B cell (primary cell): ENCODE measurements around the gene AGRN. TPM values are rescaled to one million over a fixed set of nuclear protein-coding genes. Genes with fewer than 3 reads are reported as not detected.

ENCODE experiments used
- ATAC-seq: fragments of 200-7000 bp; cut with Tn5 transposase; one replicate; pipeline ENCODE4 v1.10.0; 2021; ENCODE audit warnings: low read depth, mild to moderate bottlenecking, moderate number of reproducible peaks, moderate library complexity
- CTCF ChIA-PET: fragments of 350-600 bp; sonication (Branson Sonifier 250); formaldehyde crosslinking; loops from one replicate; lab custom pipeline; 2021; ENCODE audit warnings: antibody characterized with exemption, inconsistent platforms; lab: Charles Lee
- POLR2A ChIA-PET: fragments of 350-600 bp; sonication (Branson Sonifier 250); formaldehyde crosslinking; loops from one replicate; lab custom pipeline; 2021; ENCODE audit warnings: antibody characterized with exemption; lab: Charles Lee
- DNase-seq: peaks from one replicate; pipeline ENCODE4 v3.0.0; 2013
- H2AFZ ChIP-seq: 2 replicates; pipeline ENCODE4 v1.6.1; 2012; ENCODE audit warnings: mild to moderate bottlenecking, low read depth, low read length; ENCODE audit not compliant: insufficient read depth, poor library complexity, severe bottlenecking
- H3K27ac ChIP-seq, 2 donors: 1 replicate in 1 of 2; 2 replicates in 1 of 2; pipeline ENCODE4 v1.5.1; 2012 to 2013; ENCODE audit warnings: low read length in 2 of 2, mild to moderate bottlenecking in 2 of 2, moderate library complexity in 1 of 2
- H3K27me3 ChIP-seq, 4 experiments: fragments of 200-600 bp in 1 of 4; sonication (generic) in 1 of 4; replicated peaks in 1 of 4; 1 replicate in 2 of 4; 2 replicates in 2 of 4; pipeline versions ENCODE4 v1.6.1 to v1.7.0; 2013 to 2016; ENCODE audit warnings: low read length in 3 of 4, mild to moderate bottlenecking in 2 of 4, mixed read lengths in 1 of 4, moderate library complexity in 1 of 4; ENCODE audit not compliant: insufficient read depth in 4 of 4, control insufficient read depth in 3 of 4; ENCODE audit errors: control extremely low read depth in 1 of 4
- H3K36me3 ChIP-seq, 2 experiments: replicated peaks in 1 of 2; 1 replicate in 1 of 2; 2 replicates in 1 of 2; pipeline versions ENCODE4 v1.6.1 to v1.7.1; 2013; ENCODE audit warnings: low read length in 1 of 2; ENCODE audit not compliant: insufficient read depth in 2 of 2, control insufficient read depth in 1 of 2; ENCODE audit errors: control extremely low read depth in 1 of 2, extremely low read depth in 1 of 2
- H3K4me1 ChIP-seq, 2 donors: fragments of 200-600 bp in 1 of 2; sonication (generic) in 1 of 2; 1 replicate in 1 of 2; 2 replicates in 1 of 2; pipeline versions ENCODE4 v1.5.1 to v1.6.1; 2013 to 2017; ENCODE audit warnings: low read length in 2 of 2; ENCODE audit not compliant: control insufficient read depth in 2 of 2, insufficient read depth in 2 of 2
- H3K4me2 ChIP-seq: replicated peaks from 2 replicates; pipeline ENCODE3; 2012; ENCODE audit warnings: mild to moderate bottlenecking, low read depth, low read length; ENCODE audit not compliant: poor library complexity, severe bottlenecking
- H3K4me3 ChIP-seq, 5 experiments: fragments of 200-600 bp in 1 of 5; sonication (generic) in 1 of 5; 1 replicate in 3 of 5; 2 replicates in 2 of 5; pipeline versions ENCODE4 v1.5.1 to v1.7.0; 2011 to 2016; ENCODE audit warnings: low read length in 4 of 5, mild to moderate bottlenecking in 4 of 5, low read depth in 2 of 5, control low read depth in 1 of 5, moderate library complexity in 1 of 5; ENCODE audit not compliant: insufficient read depth in 1 of 5; ENCODE audit errors: control extremely low read depth in 1 of 5, extremely low read depth in 1 of 5
- H3K79me2 ChIP-seq: fragments of 200-600 bp; sonication (generic); one replicate; pipeline ENCODE4 v1.6.0; 2016; ENCODE audit warnings: low read length; ENCODE audit not compliant: control insufficient read depth, insufficient read depth
- H3K9ac ChIP-seq: fragments of 200-600 bp; sonication (generic); 2 replicates; pipeline ENCODE4 v1.6.1; 2017; ENCODE audit warnings: mild to moderate bottlenecking, low read length, moderate library complexity
- H3K9me3 ChIP-seq, 3 donors: one replicate each; pipeline versions ENCODE4 v1.6.1 to v1.7.1; 2013; ENCODE audit warnings: low read length in 2 of 3; ENCODE audit not compliant: control insufficient read depth in 2 of 3, insufficient read depth in 1 of 3; ENCODE audit errors: control extremely low read depth in 1 of 3
- H4K20me1 ChIP-seq: 2 replicates; pipeline ENCODE4 v1.6.0; 2012; ENCODE audit warnings: mild to moderate bottlenecking, low read length; ENCODE audit not compliant: insufficient read depth, control insufficient read depth, poor library complexity, severe bottlenecking
- H3K27ac Mint-ChIP-seq: one replicate; pipeline ENCODE4 v1.8.0; 2021; ENCODE audit warnings: mixed read lengths
- H3K27me3 Mint-ChIP-seq: one replicate; pipeline ENCODE4 v1.8.0; 2021; ENCODE audit warnings: mixed read lengths
- H3K4me1 Mint-ChIP-seq: one replicate; pipeline ENCODE4 v1.8.0; 2021; ENCODE audit warnings: mixed read lengths
- H3K4me3 Mint-ChIP-seq: one replicate; pipeline ENCODE4 v1.8.0; 2021; ENCODE audit warnings: mixed read lengths
- H3K9me3 Mint-ChIP-seq: one replicate; pipeline ENCODE4 v1.8.0; 2022; ENCODE audit warnings: mixed read lengths; ENCODE audit not compliant: insufficient read depth
- EZH2 ChIP-seq: IDR thresholded peaks from 2 replicates; pipeline ENCODE4 v1.6.1; 2012; ENCODE audit warnings: borderline replicate concordance, low read depth, mild to moderate bottlenecking, moderate library complexity, low read length; ENCODE audit not compliant: insufficient read depth, poor library complexity, severe bottlenecking
- WGBS: methylation state at CpG from one replicate; pipeline ENCODE4 v1.1.5; 2013; ENCODE audit warnings: missing lambda C conversion rate; ENCODE audit not compliant: insufficient coverage; 5-methylcytosine and 5-hydroxymethylcytosine counted together
- intact Hi-C: fragments of 100-400 bp; cut with micrococcal nuclease; formaldehyde crosslinking; loops from one replicate; pipeline ENCODE4 v1.10.0; 2022
- polyA plus RNA-seq: library from polyadenylated mRNA; depleted of rRNA; stranded (reverse); fragments of >200 nt; gene quantifications from 2 replicates; pipeline ENCODE4 v1.2.3, GENCODE V29; 2012
- total RNA-seq, 2 donors: library from RNA; stranded (reverse); fragments of 120-200 nt in 1 of 2; gene quantifications; 1 replicate in 1 of 2; 2 replicates in 1 of 2; pipeline versions ENCODE4 v1.2.3 to v1.2.4, GENCODE V29; 2013 to 2022
- TF ChIP-seq, protein P1 (sequence below): fragments of 200-600 bp; IDR thresholded peaks from one replicate; pipeline ENCODE4 v1.8.0; 2022; ENCODE audit warnings: antibody characterized with exemption, mild to moderate bottlenecking

AGRN gene
- total and polyA plus RNA-seq, 2 donors (not counting 1 experiment from before 2014, with no cell fraction given), result 7.3 to 31.3 TPM

DNA sequence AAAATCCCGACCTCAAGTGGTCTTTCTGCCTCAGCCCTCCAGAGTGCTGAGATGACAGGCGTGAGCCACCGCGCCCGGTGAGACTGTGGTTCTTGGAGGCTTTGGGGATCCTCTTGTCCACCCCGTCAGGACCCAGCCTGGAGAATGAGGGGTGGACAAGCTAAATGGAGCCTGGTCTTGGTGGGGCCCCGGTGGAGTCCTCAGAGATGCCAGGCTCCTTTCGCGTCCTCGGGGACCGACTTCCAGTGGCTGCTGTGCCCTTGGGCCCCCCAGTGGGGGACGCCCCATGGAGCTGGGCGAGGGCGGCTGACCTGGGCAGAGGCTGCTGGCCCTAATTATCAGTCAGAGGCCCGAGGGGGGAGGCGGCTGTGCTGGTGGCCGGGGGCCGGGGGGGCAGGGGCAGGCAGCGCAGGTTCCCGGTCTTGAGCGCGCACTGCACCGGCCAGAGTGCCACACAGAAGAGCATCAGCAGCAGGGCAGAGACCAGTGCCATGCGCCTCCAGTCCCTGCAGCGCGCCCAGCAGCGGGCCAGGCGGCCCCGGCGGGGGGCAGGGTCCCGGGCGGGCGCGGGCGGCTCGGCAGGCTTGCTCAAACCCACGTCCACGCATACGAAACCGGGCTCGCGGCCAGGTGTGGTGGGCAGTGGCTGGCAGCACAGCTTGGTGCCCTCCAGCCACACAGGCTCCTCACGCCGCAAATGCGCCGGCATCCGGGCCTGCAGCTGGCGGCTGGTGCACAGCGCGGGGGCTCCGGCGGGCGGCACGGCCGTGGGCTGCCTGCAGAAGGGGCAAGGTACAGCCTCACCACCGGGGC lies 51.8 kb downstream of the AGRN start:
- H3K9me3 ChIP-seq, result peaks cover 0 to 4% (median 0%) of the 10 kb centered on the region in 3 donors
- H3K36me3 ChIP-seq, result no peaks in the 10 kb centered on the region
- TF ChIP-seq, protein P1, sequence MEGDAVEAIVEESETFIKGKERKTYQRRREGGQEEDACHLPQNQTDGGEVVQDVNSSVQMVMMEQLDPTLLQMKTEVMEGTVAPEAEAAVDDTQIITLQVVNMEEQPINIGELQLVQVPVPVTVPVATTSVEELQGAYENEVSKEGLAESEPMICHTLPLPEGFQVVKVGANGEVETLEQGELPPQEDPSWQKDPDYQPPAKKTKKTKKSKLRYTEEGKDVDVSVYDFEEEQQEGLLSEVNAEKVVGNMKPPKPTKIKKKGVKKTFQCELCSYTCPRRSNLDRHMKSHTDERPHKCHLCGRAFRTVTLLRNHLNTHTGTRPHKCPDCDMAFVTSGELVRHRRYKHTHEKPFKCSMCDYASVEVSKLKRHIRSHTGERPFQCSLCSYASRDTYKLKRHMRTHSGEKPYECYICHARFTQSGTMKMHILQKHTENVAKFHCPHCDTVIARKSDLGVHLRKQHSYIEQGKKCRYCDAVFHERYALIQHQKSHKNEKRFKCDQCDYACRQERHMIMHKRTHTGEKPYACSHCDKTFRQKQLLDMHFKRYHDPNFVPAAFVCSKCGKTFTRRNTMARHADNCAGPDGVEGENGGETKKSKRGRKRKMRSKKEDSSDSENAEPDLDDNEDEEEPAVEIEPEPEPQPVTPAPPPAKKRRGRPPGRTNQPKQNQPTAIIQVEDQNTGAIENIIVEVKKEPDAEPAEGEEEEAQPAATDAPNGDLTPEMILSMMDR, result no peak
- TF ChIP-seq EZH2, result no peak
- peaks cover 13% of the 10 kb centered on the region for H4K20me1 ChIP-seq
- H3K27me3 ChIP-seq, result peaks cover 0 to 18% (median 0%) of the 10 kb centered on the region in 4 experiments
- peaks cover 21% of the 10 kb centered on the region for H3K4me1 Mint-ChIP-seq
- DNase-seq (no peak), ATAC-seq (no peak)
- H3K79me2 ChIP-seq, result no peaks in the 10 kb centered on the region
- peaks cover 5% of the 10 kb centered on the region for H3K27me3 Mint-ChIP-seq
- H3K9ac ChIP-seq, result no peak overlapping the region
- no peak overlapping the region for H3K27ac Mint-ChIP-seq
- no peak overlapping the region for H3K4me3 Mint-ChIP-seq
- H3K4me1 ChIP-seq, result peaks cover 24 to 26% of the 10 kb centered on the region in 2 donors
- H3K4me2 ChIP-seq, result no peak overlapping the region
- CTCF ChIA-PET, result interaction anchor here (1.7 kb wide), 1 partner anchor 87 kb away, joined by 4 read pairs; no protein-coding TSS in a partner anchor
- intact Hi-C loops, result no loop called here
- POLR2A ChIA-PET, result interaction anchor here (0.7 kb wide), 1 partner anchor 59 kb away, joined by 3 read pairs; no protein-coding TSS in a partner anchor
- H3K4me3 ChIP-seq, result no peak overlapping the region
- WGBS, result 84% methylated on average over 51 of the region's 56 CpGs
- H3K27ac ChIP-seq, result no peak overlapping the region
- H2AFZ ChIP-seq, result no peak overlapping the region
- no peaks in the 10 kb centered on the region for H3K9me3 Mint-ChIP-seq

DNA sequence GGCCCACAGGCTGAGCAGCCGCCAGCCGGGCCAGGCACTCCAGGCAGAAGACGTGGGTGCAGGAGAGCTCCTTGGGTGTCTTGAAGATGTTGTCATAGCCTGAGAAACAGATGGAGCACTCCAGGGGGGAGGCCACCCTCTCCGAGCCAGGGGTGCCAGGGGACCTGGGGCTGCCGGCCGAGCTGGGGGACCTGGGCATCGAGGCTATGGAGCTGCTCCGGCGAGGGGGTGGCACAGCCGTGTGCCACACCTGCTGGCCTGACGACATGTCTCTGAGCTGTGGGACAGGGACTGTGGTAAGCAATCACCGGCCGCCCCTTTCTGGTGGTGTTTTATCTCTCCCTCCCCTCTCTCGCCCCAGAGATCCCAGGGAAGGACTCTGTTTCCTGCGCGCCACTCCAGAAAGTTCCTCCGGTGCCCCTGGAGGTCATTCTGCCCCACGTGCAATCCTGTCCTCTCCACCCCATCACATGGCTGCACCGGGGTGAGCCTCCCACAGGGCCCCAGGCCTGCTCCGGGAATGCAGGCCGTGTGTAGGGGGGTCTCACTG lies 52.5 kb downstream of the AGRN start:
- Mint-ChIP-seq H3K4me3 (no peak overlapping the region), H3K9me3 (no peaks in the 10 kb centered on the region), H3K27ac (no peak overlapping the region), H3K27me3 (peaks cover 5% of the 10 kb centered on the region), H3K4me1 (peaks cover 20% of the 10 kb centered on the region)
- H3K4me3 ChIP-seq, result no peak overlapping the region
- intact Hi-C loops, result no loop called here
- WGBS, result 88% methylated on average over 17 of the region's 21 CpGs
- DNase-seq, result no peak
- no peak overlapping the region for H3K27ac ChIP-seq
- no peak for ATAC-seq
- ChIA-PET POLR2A (no interaction called here), CTCF (interaction anchor here (1.7 kb wide), 1 partner anchor 87 kb away, joined by 4 read pairs; no protein-coding TSS in a partner anchor)
- no peaks in the 10 kb centered on the region for H3K79me2 ChIP-seq
- no peaks in the 10 kb centered on the region for H3K9me3 ChIP-seq
- peaks cover 24 to 26% of the 10 kb centered on the region in 2 donors for H3K4me1 ChIP-seq
- H4K20me1 ChIP-seq, result peaks cover 11% of the 10 kb centered on the region
- H3K36me3 ChIP-seq, result no peaks in the 10 kb centered on the region
- H3K4me2 ChIP-seq, result no peak overlapping the region
- peaks cover 0 to 18% (median 0%) of the 10 kb centered on the region in 4 experiments for H3K27me3 ChIP-seq
- no peak overlapping the region for H3K9ac ChIP-seq
- TF ChIP-seq, protein P1, result no peak
- TF ChIP-seq EZH2, result no peak
- H2AFZ ChIP-seq, result no peak overlapping the region
